Activated T-cell treated with anti-CD3 and anti-CD28 coated beads, Interleukin-2, amount 50 U/mL, for 72 hours (primary cell): ENCODE data around the gene NSMCE4A. TPM values are rescaled to one million over a fixed set of nuclear protein-coding genes. Genes with fewer than 3 reads are reported as not detected.
"Not testable (repeated sequence)": the region's sequence is repeated elsewhere in the genome, so short reads cannot be mapped to it uniquely, and the experiment has no call there.

Source experiments
- ATAC-seq, 2 donors: fragments of 150-1000 bp; cut with Tn5 transposase; replicated peaks in 1 of 2; 2 replicates each; pipeline ENCODE4 v1.10.0; 2021; ENCODE audit warnings: moderate library complexity in 2 of 2, mild to moderate bottlenecking in 1 of 2
- DNase-seq, 2 donors: peaks; one replicate each; pipeline ENCODE4 v3.0.0; 2021 to 2022; ENCODE audit warnings: mixed read lengths in 1 of 2
- H3K27ac Mint-ChIP-seq: one replicate; pipeline ENCODE4 v1.8.0; 2022; ENCODE audit warnings: mild to moderate bottlenecking, moderate library complexity, mixed read lengths
- H3K27me3 Mint-ChIP-seq: one replicate; pipeline ENCODE4 v1.8.0; 2022; ENCODE audit warnings: low read depth, mixed read lengths
- H3K36me3 Mint-ChIP-seq, 2 donors: one replicate each; pipeline ENCODE4 v1.8.0; 2022; ENCODE audit warnings: mixed read lengths in 2 of 2, mild to moderate bottlenecking in 1 of 2; ENCODE audit not compliant: insufficient read depth in 2 of 2
- H3K4me1 Mint-ChIP-seq: one replicate; pipeline ENCODE4 v1.8.0; 2022; ENCODE audit warnings: low read depth, mixed read lengths
- H3K4me3 Mint-ChIP-seq, 2 donors: one replicate each; pipeline ENCODE4 v1.8.0; 2022; ENCODE audit warnings: mild to moderate bottlenecking in 2 of 2, mixed read lengths in 2 of 2, moderate library complexity in 2 of 2
- H3K9me3 Mint-ChIP-seq, 2 donors: one replicate each; pipeline ENCODE4 v1.8.0; 2022; ENCODE audit warnings: mixed read lengths in 2 of 2
- total RNA-seq, 2 donors: library from RNA; stranded (reverse); gene quantifications; one replicate each; pipeline ENCODE4 v1.2.3, GENCODE V29; 2022

Gene NSMCE4A
- total RNA-seq, 2 donors from 2014 or later = 49.0 to 65.2 TPM

- H3K36me3 Mint-ChIP-seq = peaks cover 0 to 2% of the 10 kb centered on the region in 2 donors
- H3K4me1 Mint-ChIP-seq = no peaks in the 10 kb centered on the region
- H3K27me3 Mint-ChIP-seq = no peaks in the 10 kb centered on the region
- H3K27ac Mint-ChIP-seq = no peak overlapping the region
- no peak overlapping the region for H3K4me3 Mint-ChIP-seq
- ATAC-seq = no peak
- no peaks in the 10 kb centered on the region for H3K9me3 Mint-ChIP-seq
- no peak for DNase-seq
These were observed 27.4 kb downstream of the NSMCE4A start for GRCh38 chr10:121947343-121948330.

GRCh38 chr10:121942749-121943416 lies 32.1 kb downstream of the NSMCE4A start:
- Mint-ChIP-seq H3K4me3 (no peak overlapping the region), H3K36me3 (no peaks in the 10 kb centered on the region), H3K27ac (no peak overlapping the region), H3K4me1 (no peaks in the 10 kb centered on the region), H3K27me3 (peaks cover 16% of the 10 kb centered on the region), H3K9me3 (no peaks in the 10 kb centered on the region)
- no peak for ATAC-seq
- DNase-seq = no peak

- H3K4me1 Mint-ChIP-seq = no peaks in the 10 kb centered on the region
- no peak for ATAC-seq
- peaks cover 16% of the 10 kb centered on the region for H3K27me3 Mint-ChIP-seq
- no peaks in the 10 kb centered on the region for H3K36me3 Mint-ChIP-seq
- no peak overlapping the region for H3K4me3 Mint-ChIP-seq
- H3K9me3 Mint-ChIP-seq = no peaks in the 10 kb centered on the region
- H3K27ac Mint-ChIP-seq = no peak overlapping the region
- DNase-seq = no peak
These were observed 33.5 kb downstream of the NSMCE4A start for GRCh38 chr10:121941532-121941931.

GRCh38 chr10:121936295-121936694 lies 38.7 kb downstream of the NSMCE4A start:
- DNase-seq (no peak), ATAC-seq (no peak)
- Mint-ChIP-seq H3K27me3 (peaks cover 27% of the 10 kb centered on the region), H3K9me3 (no peaks in the 10 kb centered on the region), H3K27ac (no peak overlapping the region), H3K36me3 (peaks cover 0 to 2% of the 10 kb centered on the region in 2 donors), H3K4me1 (no peaks in the 10 kb centered on the region), H3K4me3 (no peak overlapping the region)

- Mint-ChIP-seq H3K27me3 (peaks cover 27% of the 10 kb centered on the region), H3K9me3 (no peaks in the 10 kb centered on the region), H3K4me3 (no peak overlapping the region), H3K36me3 (peaks cover 0 to 2% of the 10 kb centered on the region in 2 donors), H3K27ac (no peak overlapping the region), H3K4me1 (no peaks in the 10 kb centered on the region)
- ATAC-seq (no peak), DNase-seq (no peak)
These were observed 39.3 kb downstream of the NSMCE4A start for GRCh38 chr10:121935702-121936101.

GRCh38 chr10:121930268-121931085 lies 44.5 kb downstream of the NSMCE4A start:
- not testable (repeated sequence) for H3K27ac Mint-ChIP-seq, H3K27me3 Mint-ChIP-seq, H3K36me3 Mint-ChIP-seq, ATAC-seq, H3K9me3 Mint-ChIP-seq, DNase-seq
- H3K4me3 Mint-ChIP-seq = peak overlapping the region in 1 of 2 donors; percentile 47
- H3K4me1 Mint-ChIP-seq = peaks cover 17% of the 10 kb centered on the region

GRCh38 chr10:121929585-121930267 lies 45.3 kb downstream of the NSMCE4A start:
- not testable (repeated sequence) for DNase-seq, H3K9me3 Mint-ChIP-seq, ATAC-seq, H3K36me3 Mint-ChIP-seq, H3K27me3 Mint-ChIP-seq
- Mint-ChIP-seq H3K4me1 (peaks cover 23% of the 10 kb centered on the region), H3K27ac (peak overlapping the region; percentile 33), H3K4me3 (peak overlapping the region; percentile 47 to 95)

- ATAC-seq = no peak
These were observed 46.5 kb downstream of the NSMCE4A start for GRCh38 chr10:121928528-121928884.

GRCh38 chr10:121927841-121928527 lies 47.0 kb downstream of the NSMCE4A start, which contains the start of gene ATE1:
TSS of gene ATE1 (minus strand) at chr10:121928031. CDS start at chr10:121927949, 82 bp downstream.
- DNase-seq (peak; percentile 85 to 88), ATAC-seq (peak; percentile 94 to 96)
- Mint-ChIP-seq H3K27ac (peak within 1 kb of the TSS; percentile 99), H3K36me3 (peaks cover 2 to 6% of the 10 kb centered on the region in 2 donors), H3K27me3 (no peaks in the 10 kb centered on the region), H3K4me1 (peaks cover 23% of the 10 kb centered on the region), H3K4me3 (peak within 1 kb of the TSS; percentile 88 to 95), H3K9me3 (no peaks in the 10 kb centered on the region)

More at GRCh38 chr10:121928528-121928884, 46.5 kb downstream of the NSMCE4A start:
- H3K4me1 Mint-ChIP-seq = peaks cover 23% of the 10 kb centered on the region
- no peak for DNase-seq
- peak overlapping the region; percentile 89 for H3K27ac Mint-ChIP-seq
- H3K4me3 Mint-ChIP-seq = peak overlapping the region; percentile 88 to 95
- H3K9me3 Mint-ChIP-seq = no peaks in the 10 kb centered on the region
- H3K27me3 Mint-ChIP-seq = no peaks in the 10 kb centered on the region
- peaks cover 2 to 6% of the 10 kb centered on the region in 2 donors for H3K36me3 Mint-ChIP-seq

- Mint-ChIP-seq H3K4me3 (peak overlapping the region; percentile 88 to 95), H3K27me3 (no peaks in the 10 kb centered on the region), H3K9me3 (no peaks in the 10 kb centered on the region), H3K36me3 (peaks cover 2 to 10% of the 10 kb centered on the region in 2 donors), H3K4me1 (peaks cover 23% of the 10 kb centered on the region), H3K27ac (peak overlapping the region; percentile 89)
- ATAC-seq (peak; percentile 49 to 65), DNase-seq (peak; percentile 44 to 56)
These were observed 47.6 kb downstream of the NSMCE4A start for GRCh38 chr10:121927318-121927840.

- Mint-ChIP-seq H3K4me1 (peaks cover 23% of the 10 kb centered on the region), H3K9me3 (no peaks in the 10 kb centered on the region), H3K36me3 (peaks cover 2 to 9% of the 10 kb centered on the region in 2 donors), H3K27ac (peak overlapping the region; percentile 89), H3K27me3 (no peaks in the 10 kb centered on the region), H3K4me3 (peak overlapping the region; percentile 88 to 95)
- peak in 1 of 2 donors; percentile 2 for DNase-seq
- ATAC-seq = no peak
These were observed 48.2 kb downstream of the NSMCE4A start for GRCh38 chr10:121926671-121927317.
